ENCODE measurements around the gene NOPCHAP1. TPM values are rescaled to one million over a fixed set of nuclear protein-coding genes. Genes with fewer than 3 reads are reported as not detected.

The NOPCHAP1 gene
- total RNA-seq, 4 donors from 2014 or later = 4.7 to 9.9 (median 6.6) TPM

GRCh38 chr12:104956870-104957718 is 29.0 kb upstream of the NOPCHAP1 start:
- H3K4me1 ChIP-seq = peaks cover 22% of the 10 kb centered on the region
- no peaks in the 10 kb centered on the region for H3K27me3 ChIP-seq
- no peaks in the 10 kb centered on the region for H3K9me3 ChIP-seq
- no peak for TF ChIP-seq POLR2AphosphoS5 (IDR thresholded peaks at IDR 0.05)
- no peak for TF ChIP-seq CTCF (IDR thresholded peaks at IDR 0.05)
- no peak for TF ChIP-seq POLR2A (IDR thresholded peaks at IDR 0.05)
- no peak for TF ChIP-seq EP300 (IDR thresholded peaks at IDR 0.05)
- DNase-seq (ENCODE audit: low spot score in 2 of 2) = no peak
- 32% methylated on average over 13 of the region's 13 CpGs for WGBS
- H3K36me3 ChIP-seq = no peaks in the 10 kb centered on the region
- no peak overlapping the region for H3K27ac ChIP-seq
- H3K4me3 ChIP-seq = peak overlapping the region; percentile 82

GRCh38 chr12:104957719-104958000 is 28.5 kb upstream of the NOPCHAP1 start:
- Histone ChIP-seq H3K27ac (peak overlapping the region; percentile 61), H3K4me1 (peaks cover 22% of the 10 kb centered on the region), H3K36me3 (no peaks in the 10 kb centered on the region), H3K27me3 (no peaks in the 10 kb centered on the region), H3K4me3 (peak overlapping the region; percentile 82), H3K9me3 (no peaks in the 10 kb centered on the region)
- peak in 1 of 2 donors; percentile 65 for DNase-seq (ENCODE audit: low spot score in 2 of 2)
- WGBS = 7% methylated on average over 4 of the region's 31 CpGs
- no peak for TF ChIP-seq CTCF (IDR thresholded peaks at IDR 0.05)
- no peak for TF ChIP-seq POLR2AphosphoS5 (IDR thresholded peaks at IDR 0.05)
- TF ChIP-seq POLR2A (IDR thresholded peaks at IDR 0.05) = no peak
- no peak for TF ChIP-seq EP300 (IDR thresholded peaks at IDR 0.05)

GRCh38 chr12:104958001-104958804 is 27.9 kb upstream of the NOPCHAP1 start, which contains the start of gene SLC41A2:
TSS of gene SLC41A2 (minus strand) at chr12:104958290. CDS start at chr12:104928527, 29,763 bp downstream.
- peak within 1 kb of the TSS; percentile 61 for H3K27ac ChIP-seq
- H3K4me1 ChIP-seq = peaks cover 22% of the 10 kb centered on the region
- H3K4me3 ChIP-seq = peak within 1 kb of the TSS; percentile 82
- H3K36me3 ChIP-seq = no peaks in the 10 kb centered on the region
- TF ChIP-seq POLR2A (IDR thresholded peaks at IDR 0.05) (peak in 1 of 2 donors; percentile 31), CTCF (IDR thresholded peaks at IDR 0.05) (peak in 1 of 2 donors; percentile 7), EP300 (IDR thresholded peaks at IDR 0.05) (no peak), POLR2AphosphoS5 (IDR thresholded peaks at IDR 0.05) (no peak)
- WGBS = 0% methylated on average over 5 of the region's 83 CpGs
- H3K27me3 ChIP-seq = no peaks in the 10 kb centered on the region
- no peaks in the 10 kb centered on the region for H3K9me3 ChIP-seq
- DNase-seq (ENCODE audit: low spot score in 2 of 2) = peak; percentile 86 to 88

GRCh38 chr12:104958805-104959334 is 27.2 kb upstream of the NOPCHAP1 start:
- TF ChIP-seq POLR2AphosphoS5 (IDR thresholded peaks at IDR 0.05) = no peak
- TF ChIP-seq CTCF (IDR thresholded peaks at IDR 0.05) = no peak
- TF ChIP-seq POLR2A (IDR thresholded peaks at IDR 0.05) = no peak
- no peak for TF ChIP-seq EP300 (IDR thresholded peaks at IDR 0.05)
- WGBS = 42% methylated on average over 11 of the region's 14 CpGs
- Histone ChIP-seq H3K4me3 (peak overlapping the region; percentile 82), H3K4me1 (peaks cover 22% of the 10 kb centered on the region), H3K36me3 (no peaks in the 10 kb centered on the region), H3K27ac (peak overlapping the region; percentile 61), H3K9me3 (no peaks in the 10 kb centered on the region), H3K27me3 (no peaks in the 10 kb centered on the region)
- no peak for DNase-seq (ENCODE audit: low spot score in 2 of 2)

All from suprapubic skin (tissue), 4 donors.